SK-N-DZ (cell line): Measurements from ENCODE around the gene ASPSCR1.
A peak's percentile ranks its signal among the peaks of the same experiment; 100 is the strongest.

Experiments used
- DNase-seq: peaks from one replicate; pipeline ENCODE4 v3.0.0-alpha.2; 2015; ENCODE audit warnings: low spot score

Gene ASPSCR1

GRCh38 chr17:82012640-82013295 is 35.3 kb downstream of the ASPSCR1 start:
- DNase-seq: no peak

DNA sequence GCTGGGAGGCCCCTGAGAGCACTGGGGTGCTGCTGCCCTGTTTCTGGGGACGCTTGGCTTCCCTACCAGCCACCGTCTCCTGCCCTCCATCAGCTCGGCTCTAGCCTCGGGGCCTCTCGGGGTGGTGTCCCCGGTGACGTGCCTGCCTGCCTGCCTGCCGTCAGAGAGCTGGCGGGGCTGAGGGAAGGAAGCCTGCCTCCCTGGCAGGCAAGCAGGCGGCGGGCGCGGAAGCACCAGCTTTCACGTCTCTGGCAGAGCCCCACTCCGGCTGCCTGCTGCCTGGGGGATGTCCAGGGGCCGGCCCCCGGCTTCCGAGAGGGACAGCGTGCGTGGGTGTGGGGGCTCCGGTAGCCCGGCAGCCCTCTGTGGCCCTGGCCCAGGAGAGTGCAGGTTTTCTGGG is 35.9 kb downstream of the ASPSCR1 start:
- DNase-seq: no peak

GRCh38 chr17:82013772-82014321 is 36.4 kb downstream of the ASPSCR1 start:
- no peak for DNase-seq

- DNase-seq: no peak
Measured at GRCh38 chr17:82014432-82014831, 37.0 kb downstream of the ASPSCR1 start.

- DNase-seq: no peak
Measured at GRCh38 chr17:82014971-82015310, 37.5 kb downstream of the ASPSCR1 start.

- no peak for DNase-seq
Measured at GRCh38 chr17:82015311-82015971, 38.0 kb downstream of the ASPSCR1 start.

DNA sequence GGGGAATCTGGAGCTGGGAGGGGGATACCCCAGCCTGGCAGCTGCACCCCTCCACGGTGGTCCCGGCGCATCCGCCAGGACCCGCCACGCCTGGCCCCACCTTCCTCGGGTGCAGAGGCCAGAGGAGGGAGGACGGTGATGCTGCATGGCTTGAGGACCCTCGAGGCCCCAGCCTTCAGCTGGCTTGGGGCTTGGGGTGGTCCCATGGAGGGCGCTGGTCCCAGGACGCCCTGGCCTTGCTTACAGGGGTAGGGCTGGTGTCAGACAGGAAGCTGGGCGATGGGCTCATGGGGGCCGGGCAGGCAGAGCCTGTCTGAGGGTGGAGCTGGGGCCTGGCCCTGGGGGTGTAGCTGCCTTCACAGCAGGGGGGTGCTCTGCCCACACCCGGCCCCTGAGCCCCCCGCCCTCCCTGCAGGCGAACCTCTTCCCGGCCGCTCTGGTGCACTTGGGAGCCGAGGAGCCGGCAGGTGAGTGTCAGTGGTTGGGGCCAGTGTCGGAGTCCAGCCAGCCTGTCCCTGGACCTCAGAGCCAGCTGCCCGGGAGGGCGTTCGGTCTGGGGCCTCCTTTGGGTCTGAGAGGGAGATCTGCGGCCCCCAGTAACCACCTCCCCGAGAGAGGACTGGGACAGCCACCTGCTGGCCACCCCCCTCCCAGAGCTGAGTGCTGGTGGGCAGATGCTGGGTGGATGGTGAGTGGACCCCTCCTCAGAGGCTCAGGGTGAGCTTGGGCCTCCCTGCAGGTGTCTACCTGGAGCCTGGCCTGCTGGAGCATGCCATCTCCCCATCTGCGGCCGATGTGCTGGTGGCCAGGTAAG is 38.8 kb downstream of the ASPSCR1 start:
- no peak for DNase-seq

DNA sequence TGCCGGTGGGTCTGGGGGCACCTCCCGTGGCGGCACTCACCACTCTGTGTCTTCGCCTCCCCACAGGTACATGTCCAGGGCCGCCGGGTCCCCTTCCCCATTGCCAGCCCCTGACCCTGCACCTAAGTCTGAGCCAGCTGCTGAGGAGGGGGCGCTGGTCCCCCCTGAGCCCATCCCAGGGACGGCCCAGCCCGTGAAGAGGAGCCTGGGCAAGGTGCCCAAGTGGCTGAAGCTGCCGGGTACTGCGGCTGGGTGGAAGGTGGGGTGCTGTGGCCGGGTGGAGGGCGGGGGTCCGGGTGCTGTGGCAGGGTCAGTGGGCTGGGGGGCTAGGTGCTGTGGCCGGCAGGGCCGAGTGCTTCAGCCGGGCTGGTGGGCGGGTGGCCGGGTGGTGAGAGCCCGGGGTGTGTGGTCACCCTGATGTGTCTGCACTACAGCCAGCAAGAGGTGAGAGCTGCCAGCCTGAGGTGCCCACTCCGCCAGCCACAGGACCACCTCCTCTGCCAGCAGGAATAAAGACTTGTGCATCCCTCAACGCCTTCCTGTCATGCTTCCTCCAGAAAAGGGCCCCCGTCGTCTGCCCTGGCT is 39.5 kb downstream of the ASPSCR1 start:
- no peak for DNase-seq

DNA sequence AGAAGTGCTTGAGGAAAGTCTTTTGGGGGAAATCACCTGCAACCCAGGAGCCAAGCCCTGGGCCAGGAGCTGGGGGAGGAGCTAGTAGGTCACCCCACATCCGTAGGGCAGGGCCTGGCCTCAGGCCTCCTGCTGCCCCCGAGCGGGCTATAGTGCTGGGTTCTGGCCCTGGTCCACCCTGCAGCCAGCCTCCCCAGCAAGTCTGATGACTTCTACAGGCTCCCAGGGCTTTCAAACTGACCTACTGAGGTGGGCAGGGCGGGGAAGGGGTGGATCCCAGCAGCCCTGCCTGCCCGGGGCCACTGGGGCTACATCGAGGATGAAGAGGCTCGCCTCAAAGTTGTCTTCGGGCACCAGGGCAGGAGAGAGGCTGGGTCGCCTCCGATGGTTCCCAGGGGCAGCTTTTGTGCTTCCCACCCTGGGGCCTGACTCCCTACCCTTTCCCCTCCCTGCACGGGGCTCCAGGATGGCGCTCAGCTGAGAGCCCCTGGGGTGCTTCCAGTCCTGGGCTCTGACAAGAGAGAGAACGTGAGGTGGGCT is 40.3 kb downstream of the ASPSCR1 start:
- no peak for DNase-seq

DNA sequence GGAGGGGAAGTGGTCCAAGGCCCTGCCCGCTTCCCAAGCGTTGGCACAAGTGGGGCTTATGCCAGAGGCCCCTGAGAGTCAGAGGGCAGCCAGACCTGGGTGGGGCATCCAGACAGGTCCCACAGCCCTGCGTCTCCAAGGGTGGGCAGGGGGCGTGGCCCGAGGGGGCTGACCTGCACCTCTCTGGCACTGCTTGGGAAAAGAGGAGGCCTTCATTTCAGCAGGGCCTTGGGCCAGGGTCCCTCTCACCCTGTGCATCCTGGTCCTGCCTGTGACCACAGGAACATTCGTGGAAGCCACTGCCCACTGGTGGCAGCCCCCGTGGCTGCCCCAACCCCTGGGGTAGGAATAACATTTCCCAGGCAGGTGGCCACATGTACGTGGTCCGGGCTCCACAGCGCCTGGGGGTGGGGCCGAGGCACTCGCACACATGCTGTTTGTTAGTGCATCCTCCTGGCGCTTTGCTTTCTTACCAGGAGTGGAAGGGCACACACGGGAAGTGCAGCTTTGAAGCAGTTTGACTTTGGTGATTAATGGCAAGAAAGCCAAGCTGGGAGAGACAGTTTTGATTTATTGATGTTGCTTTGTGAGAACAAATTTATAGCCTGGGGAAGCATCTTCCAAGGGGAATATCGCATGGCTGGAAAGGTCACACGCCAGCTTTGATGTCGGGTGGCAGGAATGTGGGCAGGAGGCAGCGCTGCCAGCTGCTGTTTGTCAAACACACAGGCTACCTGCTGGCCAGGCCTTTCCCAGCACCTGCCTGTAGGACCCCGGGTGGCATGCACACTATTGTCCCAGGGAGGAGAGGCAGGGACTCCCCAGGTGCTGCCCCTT is 40.9 kb downstream of the ASPSCR1 start:
- no peak for DNase-seq

- DNase-seq: no peak
Measured at GRCh38 chr17:82018989-82019689, 41.7 kb downstream of the ASPSCR1 start.

DNA sequence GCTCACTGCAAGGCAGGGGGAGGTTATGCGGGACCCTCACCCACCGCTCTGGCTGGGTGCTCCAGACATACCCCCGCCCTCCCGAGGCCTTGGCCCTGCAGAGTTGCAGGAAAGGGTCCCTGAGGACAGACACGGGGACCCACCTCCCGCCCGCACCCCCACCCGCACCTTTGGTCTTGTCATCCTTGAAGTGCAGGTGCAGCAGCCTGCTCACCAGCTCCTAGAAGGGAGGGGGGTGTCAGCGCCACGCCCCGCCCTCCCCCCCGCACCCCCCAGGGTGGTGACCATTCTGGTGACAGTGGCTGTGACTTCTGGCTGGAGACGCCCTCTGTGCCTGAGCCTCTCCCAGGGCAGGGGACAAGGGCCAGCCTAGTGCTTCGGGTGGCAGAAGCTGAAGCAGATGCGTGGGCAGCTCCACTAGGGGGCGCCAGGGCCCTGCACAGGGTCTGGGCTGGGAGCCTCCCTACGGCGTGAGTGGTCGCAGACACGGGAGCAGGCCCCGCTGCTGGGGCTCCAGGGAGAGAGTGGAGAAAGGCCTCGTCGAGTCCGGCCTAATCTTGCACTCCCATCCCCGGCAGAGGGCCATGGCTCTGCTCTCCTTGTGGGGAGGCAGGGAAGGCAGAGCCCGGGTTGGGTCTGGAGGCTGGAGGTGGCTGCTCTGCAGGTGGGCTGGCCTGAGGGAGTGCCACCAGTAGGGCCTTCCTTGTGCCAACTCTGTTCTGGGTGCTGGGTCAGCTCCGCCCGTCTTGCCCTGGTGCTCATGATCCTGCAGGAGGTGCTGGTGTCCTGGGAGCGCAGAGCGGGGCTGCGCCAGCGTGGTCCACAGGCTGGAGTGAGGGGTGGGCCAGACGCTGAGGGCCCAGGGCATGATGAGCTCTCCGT is 42.5 kb downstream of the ASPSCR1 start:
- peak; percentile 81 for DNase-seq

- DNase-seq: no peak
Measured at GRCh38 chr17:82020572-82021106, 43.2 kb downstream of the ASPSCR1 start.

GRCh38 chr17:82021107-82021899 is 43.9 kb downstream of the ASPSCR1 start:
- peak; percentile 85 for DNase-seq

DNA sequence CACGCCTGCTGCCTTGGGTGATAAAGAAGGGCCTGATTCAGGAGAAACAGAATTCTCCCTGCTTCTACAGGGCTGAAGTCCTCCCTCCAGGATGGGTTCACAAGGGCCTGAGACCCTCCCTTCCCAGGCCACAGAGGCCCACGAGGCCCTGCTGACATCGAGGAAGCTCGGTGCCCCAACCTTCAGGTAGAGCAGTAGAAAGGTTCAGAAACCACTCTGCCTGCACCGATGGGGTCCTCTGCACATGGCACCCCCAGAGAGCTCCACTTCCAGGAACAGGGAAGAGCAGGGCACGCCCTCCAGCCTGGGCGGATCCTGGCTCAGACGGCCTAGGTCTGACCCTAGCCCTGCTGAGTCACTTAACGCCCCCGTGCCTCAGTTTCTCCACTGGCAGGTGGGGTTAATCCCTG is 44.5 kb downstream of the ASPSCR1 start:
- no peak for DNase-seq

DNA sequence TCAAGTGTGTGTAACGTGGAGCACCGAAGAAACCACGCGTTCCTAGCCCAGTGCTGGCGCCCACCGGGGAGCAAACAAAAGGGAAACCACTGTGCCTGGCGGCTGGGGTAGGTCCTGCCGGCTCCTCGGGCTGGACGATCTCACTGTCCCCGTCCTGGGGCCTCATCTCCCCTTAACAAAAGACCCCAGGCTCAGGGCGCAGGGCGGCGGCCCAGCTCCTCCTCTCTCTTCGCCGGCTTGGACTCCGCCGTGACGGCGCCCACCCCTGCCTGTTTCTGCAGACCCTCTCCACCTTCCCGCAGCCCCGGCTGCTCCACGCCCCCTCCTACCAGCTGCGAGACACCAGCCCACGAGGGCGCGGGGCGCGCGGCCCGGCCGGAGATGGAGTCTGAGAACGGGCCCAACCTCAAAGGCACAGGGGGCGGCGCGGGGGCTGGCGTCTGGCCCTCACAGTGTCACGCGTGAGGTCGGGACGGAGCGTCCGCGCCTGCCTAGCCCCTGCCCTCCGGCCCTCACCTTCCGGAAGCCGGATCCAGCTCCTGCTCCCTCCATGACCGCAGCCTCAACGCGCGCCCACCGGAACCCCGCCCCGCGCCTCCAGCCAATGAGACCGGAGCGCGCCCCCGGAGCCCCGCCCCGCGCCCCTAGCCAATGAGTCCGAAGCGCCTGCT is 45.0 kb downstream of the ASPSCR1 start, which contains the start of gene CENPX:
CENPX (minus strand) TSS at position 569 of the 671 bp plus-strand sequence; CDS start at position 552, 17 bp downstream.
- no peak for DNase-seq

GRCh38 chr17:82022981-82023446 is 45.6 kb downstream of the ASPSCR1 start, which contains the start of gene LRRC45:
LRRC45 (plus strand) TSS chr17:82023305; CDS start chr17:82023644, 339 bp downstream.
- peak; percentile 100 for DNase-seq
